PC-9 (cell line): Measurements from ENCODE around the gene PLEKHM2. TPM values are rescaled to one million over a fixed set of nuclear protein-coding genes. Genes with fewer than 3 reads are reported as not detected.

Experiments used
- BruUV-seq: library from RNA; stranded (reverse); fragments of 400-500 nt; replicated peaks from 2 replicates; lab custom pipeline; 2021; lab: Mats Ljungman, UMichigan
- CTCF ChIA-PET: fragments of 300-600 bp; sonication (Branson Sonifier 250); formaldehyde crosslinking; loops from one replicate; lab custom pipeline; 2022; ENCODE audit warnings: antibody characterized with exemption; lab: Charles Lee
- POLR2A ChIA-PET: fragments of 300-600 bp; sonication (Branson Sonifier 250); formaldehyde crosslinking; loops from one replicate; lab custom pipeline; 2022; ENCODE audit warnings: antibody characterized with exemption; ENCODE audit not compliant: unreplicated experiment; lab: Charles Lee
- DNase-seq, 2 experiments: peaks; one replicate each; pipeline versions ENCODE4 v3.0.0 to v3.0.0-alpha.2; 2015 to 2022; ENCODE audit warnings: mixed read lengths in 1 of 2
- H2AFZ ChIP-seq: fragments of 200-600 bp; sonication (generic); 2 replicates; pipeline ENCODE4 v1.8.1; 2017; ENCODE audit warnings: antibody characterized with exemption
- H3F3A ChIP-seq: fragments of 200-600 bp; sonication (generic); 2 replicates; pipeline ENCODE4 v1.8.1; 2017; ENCODE audit warnings: antibody characterized with exemption, mild to moderate bottlenecking, low read depth; ENCODE audit not compliant: insufficient read depth
- H3K27ac ChIP-seq: fragments of 200-600 bp; sonication (generic); 2 replicates; pipeline ENCODE4 v1.6.1; 2016; ENCODE audit warnings: mixed run types
- H3K27me3 ChIP-seq: fragments of 200-600 bp; sonication (generic); 2 replicates; pipeline ENCODE4 v1.6.1; 2016; ENCODE audit warnings: low read depth, mixed run types; ENCODE audit not compliant: insufficient read depth
- H3K36me3 ChIP-seq: fragments of 200-600 bp; sonication (generic); 2 replicates; pipeline ENCODE4 v1.6.1; 2016; ENCODE audit warnings: low read depth, mixed run types
- H3K4me1 ChIP-seq: fragments of 200-600 bp; sonication (generic); replicated peaks from 2 replicates; pipeline ENCODE4 v1.6.1; 2016; ENCODE audit warnings: mixed run types; ENCODE audit not compliant: insufficient read depth
- H3K4me2 ChIP-seq: fragments of 200-600 bp; sonication (generic); 2 replicates; pipeline ENCODE4 v1.6.1; 2017; ENCODE audit warnings: mixed run types
- H3K4me3 ChIP-seq: fragments of 200-600 bp; sonication (generic); 2 replicates; pipeline ENCODE4 v1.6.1; 2016; ENCODE audit warnings: mixed run types
- H3K79me2 ChIP-seq: fragments of 200-600 bp; sonication (generic); 2 replicates; pipeline ENCODE4 v1.6.1; 2017; ENCODE audit warnings: low read depth, mixed run types
- H3K9me2 ChIP-seq: fragments of 200-600 bp; sonication (generic); 2 replicates; pipeline ENCODE4 v1.8.1; 2017; ENCODE audit warnings: mild to moderate bottlenecking; ENCODE audit not compliant: insufficient read depth
- H3K9me3 ChIP-seq: fragments of 200-600 bp; sonication (generic); 2 replicates; pipeline ENCODE4 v1.8.1; 2016; ENCODE audit warnings: low read depth; ENCODE audit not compliant: insufficient read depth
- H4K20me1 ChIP-seq: fragments of 200-600 bp; sonication (generic); 2 replicates; pipeline ENCODE4 v1.8.1; 2017; ENCODE audit not compliant: insufficient read depth
- EZH2 ChIP-seq: fragments of 200-600 bp; sonication (generic); IDR thresholded peaks from 2 replicates; pipeline ENCODE4 v1.8.0; 2017; ENCODE audit warnings: antibody characterized with exemption, low read depth
- intact Hi-C: fragments of 100-400 bp; cut with micrococcal nuclease; formaldehyde crosslinking; loops from one replicate; pipeline ENCODE4 v1.10.0; 2022; ENCODE audit not compliant: unreplicated experiment
- total RNA-seq: library from RNA; stranded (reverse); gene quantifications from 2 replicates; pipeline ENCODE4 v1.2.3, GENCODE V29; 2021
- TF ChIP-seq, protein P1 (sequence below): fragments of 200-600 bp; sonication (generic); conservative IDR thresholded peaks from 2 replicates; pipeline ENCODE4 v1.6.1; 2017; ENCODE audit warnings: mixed run types, antibody characterized with exemption, mild to moderate bottlenecking, moderate library complexity

The PLEKHM2 gene
- total RNA-seq, 1 experiment from 2014 or later: 45.9 TPM

DNA sequence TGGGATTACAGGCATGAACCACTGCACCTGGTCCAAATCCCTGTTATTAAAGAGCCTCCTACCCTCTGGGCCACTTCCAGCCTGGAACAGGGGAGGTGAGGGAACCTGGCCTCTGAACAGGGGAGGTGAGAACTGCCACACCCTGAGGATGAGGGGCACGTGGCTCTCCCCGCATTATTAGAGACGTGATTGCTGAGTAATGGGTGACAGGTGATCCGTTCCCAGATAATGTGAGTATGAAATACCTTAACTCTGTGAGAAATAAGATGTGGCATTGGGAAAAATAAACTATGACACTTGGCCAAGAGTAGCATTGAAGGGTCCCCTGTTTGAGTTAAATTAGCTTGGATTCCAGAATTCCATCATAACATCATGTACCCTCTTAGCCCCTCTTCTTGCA, 38.3 kb downstream of the PLEKHM2 start:
- Histone ChIP-seq H2AFZ (no peak overlapping the region), H3K27ac (no peak overlapping the region), H3F3A (no peaks in the 10 kb centered on the region), H3K36me3 (no peaks in the 10 kb centered on the region), H3K4me3 (no peak overlapping the region), H3K9me2 (no peaks in the 10 kb centered on the region), H3K79me2 (no peaks in the 10 kb centered on the region), H3K9me3 (no peaks in the 10 kb centered on the region), H3K27me3 (no peaks in the 10 kb centered on the region), H4K20me1 (no peaks in the 10 kb centered on the region), H3K4me1 (no peaks in the 10 kb centered on the region), H3K4me2 (no peak overlapping the region)
- DNase-seq: no peak
- ChIA-PET POLR2A (no interaction called here), CTCF (no interaction called here)
- intact Hi-C loops: no loop called here
- no TSS peak for BruUV-seq
- no peak for TF ChIP-seq EZH2
- TF ChIP-seq, protein P1, sequence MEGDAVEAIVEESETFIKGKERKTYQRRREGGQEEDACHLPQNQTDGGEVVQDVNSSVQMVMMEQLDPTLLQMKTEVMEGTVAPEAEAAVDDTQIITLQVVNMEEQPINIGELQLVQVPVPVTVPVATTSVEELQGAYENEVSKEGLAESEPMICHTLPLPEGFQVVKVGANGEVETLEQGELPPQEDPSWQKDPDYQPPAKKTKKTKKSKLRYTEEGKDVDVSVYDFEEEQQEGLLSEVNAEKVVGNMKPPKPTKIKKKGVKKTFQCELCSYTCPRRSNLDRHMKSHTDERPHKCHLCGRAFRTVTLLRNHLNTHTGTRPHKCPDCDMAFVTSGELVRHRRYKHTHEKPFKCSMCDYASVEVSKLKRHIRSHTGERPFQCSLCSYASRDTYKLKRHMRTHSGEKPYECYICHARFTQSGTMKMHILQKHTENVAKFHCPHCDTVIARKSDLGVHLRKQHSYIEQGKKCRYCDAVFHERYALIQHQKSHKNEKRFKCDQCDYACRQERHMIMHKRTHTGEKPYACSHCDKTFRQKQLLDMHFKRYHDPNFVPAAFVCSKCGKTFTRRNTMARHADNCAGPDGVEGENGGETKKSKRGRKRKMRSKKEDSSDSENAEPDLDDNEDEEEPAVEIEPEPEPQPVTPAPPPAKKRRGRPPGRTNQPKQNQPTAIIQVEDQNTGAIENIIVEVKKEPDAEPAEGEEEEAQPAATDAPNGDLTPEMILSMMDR: no peak

DNA sequence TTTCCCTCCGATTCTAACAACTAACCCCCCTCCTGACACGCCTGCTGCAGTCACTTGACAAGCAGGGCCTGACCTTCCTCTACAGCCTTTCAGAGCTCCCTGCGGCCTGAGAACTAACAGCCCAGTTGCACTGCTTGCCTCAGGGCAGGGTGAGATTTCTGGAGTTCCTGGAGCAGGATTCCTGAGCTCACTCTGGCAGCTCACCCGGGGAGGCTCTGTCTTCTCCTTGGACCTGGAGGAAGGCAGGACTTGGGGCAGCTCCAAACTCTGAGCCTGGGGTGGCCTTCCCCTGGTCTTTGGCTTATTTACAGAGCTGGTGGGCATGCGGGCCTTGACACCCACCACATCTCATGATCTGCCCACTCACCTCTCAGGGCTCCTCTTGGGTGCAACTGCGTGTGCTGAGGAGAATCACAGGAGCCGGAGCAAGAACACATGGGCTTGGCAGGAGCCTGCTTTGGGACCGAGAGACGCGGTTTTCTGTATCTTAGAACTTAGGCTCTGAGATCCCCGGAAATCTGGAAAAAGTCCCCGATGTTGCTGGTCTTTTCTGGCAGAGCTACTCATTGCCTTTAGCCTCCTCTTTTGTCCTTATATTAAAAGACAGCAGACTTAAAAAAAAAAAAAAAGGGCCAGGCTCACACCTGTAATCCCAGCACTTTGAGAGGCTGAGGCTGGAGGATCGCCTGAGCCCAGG, 38.9 kb downstream of the PLEKHM2 start:
- TF ChIP-seq EZH2: no peak
- TF ChIP-seq, protein P1: no peak
- Histone ChIP-seq H3K4me2 (no peak overlapping the region), H3K79me2 (no peaks in the 10 kb centered on the region), H3F3A (no peaks in the 10 kb centered on the region), H3K4me3 (no peak overlapping the region), H3K9me3 (no peaks in the 10 kb centered on the region), H3K27me3 (no peaks in the 10 kb centered on the region), H2AFZ (no peak overlapping the region), H3K27ac (no peak overlapping the region), H3K36me3 (no peaks in the 10 kb centered on the region), H3K9me2 (no peaks in the 10 kb centered on the region), H3K4me1 (no peaks in the 10 kb centered on the region), H4K20me1 (no peaks in the 10 kb centered on the region)
- ChIA-PET CTCF (no interaction called here), POLR2A (no interaction called here)
- DNase-seq: no peak
- intact Hi-C loops: no loop called here
- no TSS peak for BruUV-seq

DNA sequence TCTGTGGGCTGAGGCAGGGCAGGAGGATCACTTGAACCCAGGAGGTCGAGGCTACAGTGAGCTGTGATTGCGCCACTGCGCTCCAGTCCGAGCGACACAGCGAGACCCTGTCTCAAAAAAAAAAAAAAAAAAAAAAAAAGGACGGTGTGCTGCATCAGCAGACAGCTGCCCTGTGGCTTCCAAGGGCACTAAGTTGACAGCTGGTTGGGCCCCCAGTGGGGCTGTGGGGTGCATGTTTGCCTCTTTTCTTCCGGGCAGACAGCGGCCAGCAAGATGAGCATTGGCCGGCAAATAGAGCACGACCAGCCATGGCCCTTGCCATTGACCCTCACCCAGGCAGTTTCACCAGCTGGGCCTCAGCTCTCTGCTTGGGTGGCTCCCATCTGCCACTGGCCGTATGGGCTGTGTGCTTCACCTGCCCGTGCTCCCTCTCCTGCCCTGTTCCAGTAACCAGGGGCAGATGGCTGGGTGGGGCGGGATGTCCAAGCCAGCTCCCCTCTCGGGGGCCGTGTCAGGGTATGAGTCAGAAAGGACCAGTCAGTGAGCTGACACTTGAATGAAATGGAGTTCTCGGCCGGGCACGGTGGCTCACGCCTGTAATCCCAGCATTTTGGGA, 39.6 kb downstream of the PLEKHM2 start:
- Histone ChIP-seq H2AFZ (no peak overlapping the region), H4K20me1 (no peaks in the 10 kb centered on the region), H3K9me2 (no peaks in the 10 kb centered on the region), H3K27me3 (no peaks in the 10 kb centered on the region), H3K27ac (no peak overlapping the region), H3F3A (no peaks in the 10 kb centered on the region), H3K79me2 (no peaks in the 10 kb centered on the region), H3K4me3 (no peak overlapping the region), H3K36me3 (no peaks in the 10 kb centered on the region), H3K4me2 (no peak overlapping the region), H3K9me3 (no peaks in the 10 kb centered on the region), H3K4me1 (no peaks in the 10 kb centered on the region)
- no TSS peak for BruUV-seq
- POLR2A ChIA-PET: no interaction called here
- CTCF ChIA-PET: no interaction called here
- TF ChIP-seq, protein P1: no peak
- DNase-seq: no peak
- intact Hi-C loops: no loop called here
